ENCODE data around the gene CCN6. TPM values are rescaled to one million over a fixed set of nuclear protein-coding genes. Genes with fewer than 3 reads are reported as not detected.

Gene CCN6
- 0.07 TPM in 1 of 2 replicates, not detected in the other for total RNA-seq

DNA sequence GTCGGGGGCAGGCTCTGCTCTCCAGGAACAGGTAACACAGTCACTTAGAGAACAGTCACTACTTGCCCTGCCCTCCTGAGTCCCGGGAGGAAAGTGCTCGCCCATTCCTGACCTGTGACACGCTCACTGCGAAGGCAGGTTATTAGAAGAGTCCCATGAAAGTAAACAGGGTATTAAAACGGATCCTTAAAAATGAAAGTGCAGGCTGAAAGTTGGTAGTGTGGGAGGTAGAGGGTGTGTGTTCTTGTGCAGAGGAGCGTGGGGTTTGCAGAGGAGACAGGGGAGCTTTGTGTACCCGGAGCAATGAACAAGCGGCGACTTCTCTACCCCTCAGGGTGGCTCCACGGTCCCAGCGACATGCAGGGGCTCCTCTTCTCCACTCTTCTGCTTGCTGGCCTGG is at the start of gene CCN6:
TSS of gene CCN6 (plus strand) at position 104 of the 400 bp plus-strand sequence. CDS start at position 358, 254 bp downstream.
- DNase-seq (ENCODE audit: low read depth, low spot score) = no peak

DNA sequence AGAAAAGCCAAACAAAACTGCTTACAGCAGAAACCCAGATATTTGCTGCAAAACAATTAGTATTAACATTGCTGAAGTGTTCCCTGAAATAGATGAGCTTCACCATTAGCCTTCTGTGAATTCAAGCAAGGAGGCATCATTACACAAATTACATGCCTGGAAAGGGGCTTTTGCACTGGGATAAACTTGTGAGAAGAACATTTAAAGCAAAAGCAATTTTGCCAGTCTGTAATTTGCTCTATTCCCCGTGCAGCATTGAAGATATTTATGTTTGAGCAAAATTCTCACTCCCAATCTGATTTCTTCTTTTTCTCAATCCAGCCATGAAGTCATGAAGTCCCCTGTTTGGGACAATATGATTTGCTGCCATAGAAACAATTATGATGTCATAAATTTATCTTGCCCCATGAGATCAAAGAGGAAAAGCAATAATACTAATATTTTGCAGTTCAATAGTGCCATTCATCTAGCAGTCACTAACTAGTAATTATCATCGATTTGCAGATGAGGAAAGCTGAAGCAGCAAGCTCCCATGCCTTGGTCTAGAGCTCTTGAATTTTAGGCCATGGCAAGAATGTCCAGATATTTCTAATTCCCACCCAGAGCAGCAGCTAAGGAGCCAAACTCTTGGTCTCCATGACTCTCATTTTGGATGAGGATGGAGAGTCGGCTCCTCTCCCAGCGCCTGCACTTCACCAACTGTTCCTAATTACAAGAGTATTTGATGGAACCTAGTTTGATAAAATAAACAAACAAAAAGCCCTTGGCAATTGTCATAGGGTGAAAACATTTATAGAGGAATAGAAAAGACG is 49.5 kb upstream of the CCN6 start:
- no peak for DNase-seq (ENCODE audit: low read depth, low spot score)

DNA sequence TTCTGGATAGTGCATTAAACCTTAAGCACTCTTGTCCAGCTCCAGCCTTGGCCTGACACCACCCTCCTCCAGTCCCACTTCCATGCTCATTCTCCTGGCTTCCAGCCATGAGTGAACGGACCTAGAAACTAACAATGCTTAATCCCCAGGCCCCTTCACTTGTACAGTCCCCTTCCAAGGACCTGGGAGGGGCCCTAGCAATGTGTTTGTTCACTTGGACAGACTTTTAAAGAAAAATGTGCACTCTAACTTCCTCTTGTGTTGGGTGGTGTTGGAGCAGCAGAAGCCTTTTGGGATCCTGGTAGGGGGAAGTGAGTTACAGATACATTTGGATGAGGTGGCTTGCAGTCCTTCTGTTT is 48.9 kb upstream of the CCN6 start:
- no peak for DNase-seq (ENCODE audit: low read depth, low spot score)

DNA sequence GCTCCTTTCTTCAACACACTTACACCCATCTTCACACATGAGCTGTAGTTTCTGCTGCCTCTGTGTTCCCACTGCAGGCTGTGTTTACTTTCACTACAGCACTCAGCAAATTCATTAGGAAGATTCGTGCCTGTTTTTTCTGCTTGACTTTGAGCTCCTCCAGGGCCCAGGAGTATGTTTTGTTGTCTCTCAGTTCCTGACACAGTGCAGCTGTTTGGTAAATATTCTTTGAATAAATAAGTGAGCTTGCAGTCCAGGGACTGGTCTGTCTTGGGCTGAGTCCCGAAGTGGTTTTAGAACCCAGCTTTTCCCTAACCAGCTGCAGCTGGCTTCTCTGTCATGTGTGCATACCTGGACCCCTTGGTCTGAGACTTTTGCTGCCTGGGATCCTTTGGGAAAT is 46.6 kb upstream of the CCN6 start:
- no peak for DNase-seq (ENCODE audit: low read depth, low spot score)

DNA sequence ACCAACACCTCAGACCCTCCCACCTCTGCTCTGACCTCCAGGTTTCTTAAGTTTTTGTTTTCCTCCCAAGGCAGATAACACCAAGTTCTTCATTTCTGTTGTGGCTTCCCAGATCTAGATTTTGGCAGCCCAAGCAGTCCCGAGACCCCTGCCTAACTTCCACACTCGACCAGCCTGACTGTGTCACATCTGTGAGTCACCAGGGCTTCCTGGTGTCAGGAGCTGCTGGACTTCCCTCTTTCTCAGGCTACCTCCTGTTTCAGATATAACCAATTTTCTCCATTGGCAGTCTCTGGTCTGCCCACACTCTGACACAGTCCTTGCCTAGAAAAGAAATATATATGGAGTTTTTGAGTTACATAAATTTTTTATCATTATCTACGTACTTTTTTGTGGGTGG is 46.1 kb upstream of the CCN6 start:
- no peak for DNase-seq (ENCODE audit: low read depth, low spot score)

DNA sequence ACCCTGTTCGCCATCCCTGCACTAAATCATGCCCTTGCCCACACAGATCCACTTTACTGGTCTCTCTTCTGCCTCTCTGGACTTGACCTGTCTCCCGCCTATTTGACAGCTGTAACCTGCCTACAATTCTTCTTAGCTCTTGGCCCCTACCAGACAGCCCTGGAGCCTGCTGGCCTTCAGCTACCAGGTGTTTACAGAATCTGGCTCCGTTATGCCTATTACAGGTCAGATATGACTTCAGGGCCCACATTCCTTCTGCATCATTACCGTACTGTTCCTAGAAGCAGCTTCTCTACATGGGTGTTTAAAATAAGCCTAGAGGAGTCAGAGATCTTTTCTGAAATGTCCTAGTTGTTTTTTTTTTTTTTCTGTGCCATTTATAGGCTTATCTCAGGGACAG is 45.4 kb upstream of the CCN6 start:
- DNase-seq (ENCODE audit: low read depth, low spot score) = no peak

DNA sequence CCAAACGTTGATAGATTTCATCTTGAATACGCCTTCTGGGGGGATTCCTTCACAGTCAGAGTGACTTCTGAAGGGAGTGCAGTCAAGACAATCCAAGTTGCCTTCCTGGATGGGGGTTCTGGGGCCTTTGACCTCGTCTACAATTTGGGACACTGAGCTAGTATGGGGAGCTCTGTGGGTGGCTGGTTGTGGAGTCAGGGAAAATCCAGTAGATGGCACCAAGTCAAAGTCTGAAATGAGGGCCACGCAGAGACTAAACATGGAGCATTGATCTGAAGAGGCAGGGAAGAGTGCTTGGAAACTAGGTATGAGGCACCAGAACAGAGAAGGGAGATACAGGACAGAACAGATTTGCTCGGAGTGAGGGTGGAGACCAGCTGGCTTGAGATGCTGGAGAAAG is 43.6 kb upstream of the CCN6 start:
- no peak for DNase-seq (ENCODE audit: low read depth, low spot score)

DNA sequence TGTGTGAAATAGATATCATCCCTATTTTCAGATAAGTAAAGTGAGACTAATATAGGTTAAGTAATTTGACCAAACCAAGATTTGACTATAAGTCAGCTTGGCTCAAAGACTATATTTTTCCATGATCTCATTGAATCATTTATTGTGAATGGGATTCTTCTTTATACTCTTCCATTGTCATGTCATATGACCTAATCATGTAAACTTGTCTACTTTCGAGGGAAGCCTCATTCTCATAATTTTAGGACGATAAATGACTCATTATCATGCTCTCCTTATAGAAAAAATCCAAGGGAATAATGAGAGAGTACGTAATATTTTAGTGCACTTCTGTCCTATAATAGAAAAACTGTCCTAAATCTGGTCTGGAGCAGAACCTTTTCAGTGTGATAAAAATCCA is 40.9 kb upstream of the CCN6 start:
- no peak for DNase-seq (ENCODE audit: low read depth, low spot score)

DNA sequence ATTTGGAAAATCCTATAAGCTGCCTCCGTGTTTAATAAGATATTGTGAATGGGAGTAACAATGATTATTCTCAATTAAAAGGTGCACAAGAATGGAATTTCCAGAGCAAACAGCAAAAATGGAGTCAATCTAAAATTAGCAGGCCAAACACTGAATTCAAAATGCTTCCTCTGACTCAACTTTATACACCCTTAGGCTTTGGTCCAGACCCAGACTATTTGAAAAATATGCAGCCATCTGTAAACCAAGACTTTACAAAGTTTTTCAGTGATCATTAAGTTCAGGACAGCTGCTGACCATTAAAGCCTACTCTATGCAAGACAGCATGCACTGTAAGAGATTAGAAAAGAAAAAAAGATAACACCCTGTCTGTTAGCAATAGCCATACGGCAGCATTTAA is 39.4 kb upstream of the CCN6 start:
- no peak for DNase-seq (ENCODE audit: low read depth, low spot score)

DNA sequence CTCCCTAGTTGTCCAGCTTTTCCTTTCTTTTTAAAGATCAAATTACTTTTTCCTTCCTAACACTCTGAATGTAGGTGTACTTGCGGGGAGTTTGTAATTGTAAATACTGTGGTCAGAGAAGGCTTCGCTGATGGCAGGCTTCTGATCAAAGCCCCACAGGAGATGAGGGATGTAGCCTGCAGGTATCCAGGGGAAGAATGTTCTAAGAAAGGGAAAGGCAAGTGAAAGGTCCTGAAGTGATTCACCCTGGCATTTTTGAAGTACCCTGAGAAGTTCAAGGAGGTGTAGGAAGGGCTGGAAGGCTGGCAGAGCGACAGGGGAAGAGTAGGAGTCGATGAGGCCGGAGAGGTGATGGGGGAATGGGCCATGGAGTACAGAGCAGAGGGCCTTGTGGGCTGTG is 38.2 kb upstream of the CCN6 start:
- no peak for DNase-seq (ENCODE audit: low read depth, low spot score)

DNA sequence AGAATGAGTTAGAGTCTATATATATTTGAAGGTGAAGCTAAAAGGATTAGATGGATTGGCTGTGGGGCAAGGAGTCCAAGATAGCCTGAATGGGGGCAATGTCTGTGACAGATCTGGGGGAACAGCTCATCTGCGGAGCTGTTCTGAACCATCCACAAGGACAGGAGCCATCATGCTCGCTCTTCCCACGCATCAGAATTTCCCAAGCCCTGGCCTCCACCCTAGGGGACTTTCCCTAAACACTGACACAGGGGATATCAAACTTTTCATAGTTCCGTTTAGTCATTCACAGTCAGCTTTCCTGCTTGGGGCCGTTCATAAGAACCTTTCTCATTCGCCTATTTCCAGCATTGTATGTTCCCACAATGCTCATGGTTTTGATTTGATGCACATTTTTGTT is 37.6 kb upstream of the CCN6 start:
- no peak for DNase-seq (ENCODE audit: low read depth, low spot score)

DNA sequence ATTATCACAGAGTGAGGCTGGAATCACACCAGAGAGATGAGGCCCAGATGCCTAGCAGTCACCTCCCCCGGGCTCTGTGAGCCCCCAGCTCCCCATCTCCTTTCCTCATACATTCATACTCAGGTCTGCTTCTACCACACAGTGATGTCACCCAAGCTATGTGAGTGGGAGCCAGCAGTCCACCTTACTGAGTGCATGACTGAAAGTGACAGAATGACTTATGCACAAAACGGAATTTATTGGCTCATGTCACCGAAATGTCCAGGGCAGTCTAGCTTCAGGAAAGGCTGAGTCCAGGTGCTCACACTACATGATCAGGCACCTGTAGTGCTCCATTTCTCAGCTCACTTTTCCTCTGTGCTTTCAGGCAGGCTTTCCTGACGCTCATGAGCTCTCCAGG is 36.7 kb upstream of the CCN6 start:
- DNase-seq (ENCODE audit: low read depth, low spot score) = no peak

DNA sequence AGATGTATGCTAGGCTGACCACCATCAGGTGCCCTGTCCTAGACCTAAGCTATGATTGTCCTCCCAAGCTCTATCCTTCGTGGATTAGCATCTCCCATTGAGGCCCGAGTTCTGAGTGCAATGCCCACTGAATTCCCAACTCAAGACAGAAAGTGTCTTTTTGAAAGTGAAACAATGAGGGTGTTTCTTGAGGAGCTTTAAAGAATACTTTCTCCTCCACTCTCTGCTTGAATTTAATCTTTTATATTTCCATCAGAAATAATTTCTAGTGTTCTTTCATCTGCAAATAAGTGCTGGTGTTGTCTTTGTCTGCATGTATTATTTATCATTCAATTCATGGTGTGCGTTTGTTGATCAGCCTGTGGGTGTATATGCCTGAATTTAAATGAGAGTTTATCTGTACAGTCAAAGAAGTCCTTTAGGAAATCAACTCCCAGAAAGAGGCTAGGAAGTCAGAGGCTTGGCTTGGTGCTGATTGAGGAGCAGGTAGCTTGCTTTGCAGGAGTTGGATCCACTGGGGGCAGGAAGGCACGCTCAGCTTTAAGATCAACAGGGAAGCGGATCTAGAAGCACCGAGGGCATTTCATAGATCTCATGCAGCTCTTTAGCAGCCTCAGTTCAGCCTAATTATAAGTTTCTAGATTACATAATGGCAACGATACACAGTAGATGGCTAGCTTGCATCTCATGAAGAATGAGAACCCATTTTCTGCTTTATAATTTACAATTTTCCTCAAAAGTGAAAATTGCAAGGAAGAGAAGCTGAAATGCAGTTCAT is 36.0 kb upstream of the CCN6 start:
- no peak for DNase-seq (ENCODE audit: low read depth, low spot score)

DNA sequence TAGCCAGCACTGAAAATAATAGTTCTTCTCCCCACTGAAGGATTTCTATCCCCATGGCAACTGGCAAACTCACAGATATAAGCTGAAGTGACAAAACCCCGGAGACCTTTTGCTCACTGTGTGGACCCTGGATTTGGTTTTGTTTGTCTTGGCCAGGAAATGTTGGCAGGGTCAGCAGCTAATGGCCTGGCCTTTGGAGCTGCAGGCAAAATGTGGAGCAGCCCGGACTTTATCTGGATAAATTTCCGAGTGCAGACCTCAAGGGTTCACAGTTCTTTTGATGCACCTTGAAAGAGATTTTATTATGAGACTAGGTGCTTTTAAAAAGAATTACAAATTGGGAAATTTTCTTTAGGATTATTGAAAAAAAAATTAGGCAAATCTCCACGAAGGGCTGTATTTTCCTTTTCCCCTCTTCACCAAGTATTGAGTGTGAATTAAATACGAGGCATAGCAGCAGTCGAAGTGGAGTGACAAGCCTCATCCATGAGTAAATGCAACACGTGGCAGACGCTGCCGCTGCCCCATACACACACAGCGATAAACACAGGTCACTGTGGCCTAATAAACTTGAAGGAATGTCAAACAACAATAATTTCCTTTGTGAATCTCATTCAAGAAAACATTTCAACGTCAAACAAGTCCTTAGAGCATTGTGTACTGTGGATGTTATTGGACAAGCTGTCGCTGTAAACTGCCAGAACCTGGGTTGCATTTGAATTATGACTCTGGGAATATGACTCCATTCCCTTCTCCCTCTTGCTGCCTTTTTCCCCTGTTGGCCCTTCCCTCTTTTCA is 35.1 kb upstream of the CCN6 start:
- no peak for DNase-seq (ENCODE audit: low read depth, low spot score)

DNA sequence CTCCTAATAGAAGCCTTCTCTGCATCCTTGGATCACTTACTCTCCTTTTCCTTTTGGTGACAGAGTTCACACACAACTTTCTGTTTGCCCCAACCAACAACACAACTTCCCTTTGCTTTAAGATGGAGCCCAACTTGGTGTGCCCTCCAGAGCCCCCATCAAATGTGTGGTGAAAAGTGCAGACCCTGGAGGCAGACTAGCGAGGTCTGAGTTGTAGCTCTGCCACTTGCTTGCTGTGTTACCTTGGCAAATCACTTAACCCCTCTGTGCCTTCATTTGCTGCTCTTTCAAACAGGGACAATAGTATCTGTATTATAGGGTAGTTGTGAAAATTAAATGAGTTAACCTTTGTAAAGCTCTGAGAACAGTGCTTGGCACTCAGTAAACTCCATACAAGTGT is 34.3 kb upstream of the CCN6 start:
- DNase-seq (ENCODE audit: low read depth, low spot score) = no peak

DNA sequence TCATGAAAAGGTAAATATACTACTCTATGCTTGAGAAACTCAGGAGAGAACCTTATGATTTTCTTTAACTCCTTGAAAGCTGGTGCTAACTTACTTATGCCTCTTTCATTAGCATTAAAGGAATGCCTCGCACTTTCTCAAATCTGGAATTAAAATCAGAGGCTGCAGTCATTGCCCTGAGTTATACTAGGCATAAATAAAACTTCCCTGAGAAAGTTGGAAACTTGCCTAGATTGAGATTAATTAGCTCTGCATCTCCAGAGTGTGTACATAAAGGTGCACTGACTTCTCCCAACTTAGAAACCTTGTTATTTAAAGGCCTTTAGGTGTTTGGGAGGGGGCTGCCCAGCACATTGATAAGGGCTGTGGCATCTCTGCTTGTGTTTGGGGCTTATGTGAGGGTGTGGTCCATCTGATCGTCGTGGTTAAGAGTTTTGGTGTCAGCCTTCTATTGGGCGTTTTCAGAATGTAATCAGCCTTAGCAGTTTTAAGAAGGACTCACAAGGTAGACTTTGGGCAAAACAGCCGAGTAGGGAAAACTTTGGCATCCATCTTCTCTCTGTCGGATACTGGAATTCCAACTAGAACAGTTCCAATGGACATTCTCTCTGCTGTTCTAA is 32.1 kb upstream of the CCN6 start:
- DNase-seq (ENCODE audit: low read depth, low spot score) = no peak

DNA sequence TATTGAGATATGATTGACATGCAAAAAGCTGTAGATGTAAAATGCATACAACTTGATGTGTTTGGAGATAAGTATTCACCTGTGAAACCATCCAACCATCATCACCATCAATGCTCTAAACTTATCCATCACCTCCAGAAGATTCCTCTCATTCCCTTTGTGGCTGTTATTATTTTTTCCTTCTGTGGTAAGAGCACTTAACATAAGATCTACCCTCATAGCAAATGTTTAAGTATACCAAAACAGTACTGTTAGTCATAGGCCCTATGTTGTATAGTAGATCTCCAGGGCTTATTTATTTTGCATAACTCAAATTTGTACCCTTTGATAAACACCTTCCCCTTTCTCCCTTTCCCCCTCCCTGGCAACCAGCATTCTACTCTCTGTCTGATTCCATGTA is 31.2 kb upstream of the CCN6 start:
- no peak for DNase-seq (ENCODE audit: low read depth, low spot score)

DNA sequence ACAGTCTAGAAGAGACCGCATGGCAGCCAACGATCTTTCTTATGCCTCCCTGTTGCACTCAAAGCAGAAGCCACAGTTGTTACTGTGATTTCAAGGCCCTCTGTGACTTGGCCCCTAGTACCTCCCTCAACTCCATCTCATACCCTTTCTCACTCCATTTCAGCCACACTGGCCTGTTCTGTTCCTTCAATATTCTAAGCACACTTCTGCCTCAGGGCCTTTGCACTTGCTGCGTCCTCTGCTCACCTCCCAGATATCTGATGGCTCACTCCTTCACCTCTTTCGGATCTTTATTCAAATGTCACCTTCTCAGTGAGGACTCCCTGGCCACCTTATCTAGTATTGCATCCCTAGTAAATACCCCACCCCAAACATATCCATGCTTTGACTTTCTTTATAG is 29.4 kb upstream of the CCN6 start:
- DNase-seq (ENCODE audit: low read depth, low spot score) = no peak

DNA sequence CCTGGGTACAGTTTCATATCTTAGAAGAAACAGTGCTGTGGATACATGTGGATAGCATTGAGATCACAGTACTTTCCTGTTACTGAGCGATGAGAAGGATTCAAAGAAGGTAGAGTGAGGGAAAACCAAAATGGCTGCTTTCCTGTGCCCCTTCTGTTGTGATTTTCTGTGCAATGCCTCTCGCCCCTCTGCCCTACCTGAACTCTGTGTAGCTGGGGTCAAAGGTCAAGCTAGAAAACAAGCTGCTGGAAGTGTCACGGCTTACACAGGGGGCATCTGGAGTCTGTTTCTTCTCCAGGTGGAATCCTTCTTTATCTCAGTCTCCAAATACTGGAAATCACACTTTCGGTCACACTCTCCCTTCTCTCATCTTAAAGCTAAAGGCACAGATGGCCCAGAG is 27.0 kb upstream of the CCN6 start:
- no peak for DNase-seq (ENCODE audit: low read depth, low spot score)

DNA sequence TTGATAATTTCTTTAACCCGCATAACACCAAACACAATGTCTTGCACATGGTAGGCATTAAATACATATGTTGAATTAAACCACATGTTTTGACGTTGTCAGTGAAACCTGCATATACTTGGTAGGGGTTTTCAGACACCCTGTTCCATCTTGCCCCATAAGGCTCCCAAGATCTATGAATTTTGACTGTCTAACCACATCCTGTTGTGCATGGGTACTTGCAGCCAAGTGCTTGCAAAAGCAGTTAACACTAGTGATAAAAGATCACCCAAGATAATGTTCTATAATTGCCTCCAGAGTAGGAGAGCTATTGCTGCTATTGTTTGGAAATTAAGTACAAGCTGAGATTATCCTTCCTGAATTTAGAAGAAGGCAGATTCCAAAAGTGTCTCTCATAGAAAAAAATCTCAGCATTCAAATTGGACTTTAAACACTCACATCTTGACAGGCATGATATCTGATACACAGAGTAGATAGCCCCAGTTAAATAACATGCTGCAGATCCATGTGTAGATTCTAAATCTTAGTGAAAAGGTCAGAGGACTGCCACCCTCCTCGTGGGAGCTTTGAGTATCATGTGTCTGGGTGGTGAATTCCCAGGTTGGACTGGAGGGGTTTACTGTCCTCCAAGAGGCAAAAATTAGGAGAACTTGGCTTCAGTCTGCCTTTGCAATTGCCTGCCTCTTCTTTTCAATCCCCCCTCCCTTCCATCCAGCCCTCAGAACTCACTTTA is 25.8 kb upstream of the CCN6 start:
- DNase-seq (ENCODE audit: low read depth, low spot score) = no peak

All from pulmonary artery endothelial cell (primary cell).